GM23248 (cell line): ENCODE results near the gene MRPL58.

ENCODE experiments used
- EZH2 ChIP-seq: fragments of 200-600 bp; sonication (generic); IDR thresholded peaks from 2 replicates; pipeline ENCODE4 v1.6.1; 2018; ENCODE audit warnings: antibody characterized with exemption, mild to moderate bottlenecking; ENCODE audit not compliant: insufficient read depth, poor library complexity, severe bottlenecking
- EZH2phosphoT487 ChIP-seq: fragments of 200-600 bp; sonication (generic); IDR thresholded peaks from 2 replicates; pipeline ENCODE4 v1.6.1; 2018; ENCODE audit warnings: antibody characterized with exemption, moderate library complexity, mild to moderate bottlenecking, low read depth; ENCODE audit not compliant: insufficient read depth

GRCh38 chr17:74981318-74981978, 31.0 kb upstream of the MRPL58 start:
- no peak for TF ChIP-seq EZH2
- no peak for TF ChIP-seq EZH2phosphoT487
